ENCODE results near the gene KNDC1. TPM values are rescaled to one million over a fixed set of nuclear protein-coding genes. Genes with fewer than 3 reads are reported as not detected.

The KNDC1 gene
- total RNA-seq, 1 experiment from 2014 or later = 15.7 TPM

DNA sequence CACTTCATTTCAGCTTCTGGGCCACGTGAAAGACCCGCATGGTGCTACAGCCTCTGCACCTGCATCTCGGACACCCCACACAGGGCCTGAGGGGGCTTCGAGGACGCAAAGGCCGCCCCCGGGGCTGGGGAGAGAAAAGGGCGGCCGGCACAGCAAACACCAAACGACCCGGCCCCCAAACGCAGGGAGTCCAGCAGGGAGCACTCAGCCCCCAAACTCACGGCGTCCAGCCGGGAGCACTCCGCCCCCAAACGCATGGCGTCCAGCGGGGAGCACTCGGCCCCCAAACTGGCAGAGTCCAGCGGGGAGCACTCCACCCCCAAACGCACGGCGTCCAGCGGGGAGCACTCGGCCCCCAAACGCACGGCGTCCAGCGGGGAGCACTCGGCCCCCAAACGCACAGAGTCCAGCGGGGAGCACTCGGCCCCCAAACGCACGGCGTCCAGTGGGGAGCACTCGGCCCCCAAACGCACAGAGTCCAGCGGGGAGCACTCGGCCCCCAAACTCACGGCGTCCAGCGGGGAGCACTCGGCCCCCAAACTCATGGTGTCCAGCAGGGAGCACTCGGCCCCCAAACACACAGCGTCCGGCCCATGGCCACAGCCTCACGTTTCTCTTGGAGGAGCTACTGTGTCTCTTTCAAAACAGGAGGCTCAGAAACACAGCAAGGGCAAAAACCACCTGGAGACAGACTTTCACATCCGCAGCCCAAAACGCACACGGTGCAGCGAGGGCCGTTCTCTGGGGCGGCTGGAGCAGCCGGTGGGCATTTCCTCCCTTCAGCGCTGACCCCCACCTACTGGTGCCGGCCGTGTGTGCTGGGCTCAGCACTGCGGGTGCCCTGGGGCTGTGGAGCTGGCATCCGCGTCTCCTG, 43.0 kb downstream of the KNDC1 start:
- Histone ChIP-seq H4K5ac (ENCODE audit: insufficient read length, low read depth, low read length) (no peak overlapping the region), H3K4me2 (ENCODE audit: insufficient read depth, insufficient read length, low read length) (no peak overlapping the region), H3K79me2 (ENCODE audit: insufficient read depth, low read length) (no peaks in the 10 kb centered on the region), H3K4ac (ENCODE audit: low read depth, low read length) (no peak overlapping the region), H3K23me2 (ENCODE audit: insufficient read length, low read depth, low read length, poor library complexity, severe bottlenecking) (no peaks in the 10 kb centered on the region), H3K9ac (ENCODE audit: extremely low read depth, insufficient read length, low read length) (no peak overlapping the region), H2AK5ac (ENCODE audit: insufficient read length, low read length) (no peak overlapping the region), H3K14ac (ENCODE audit: insufficient read depth, low read length) (no peak overlapping the region), H2BK5ac (ENCODE audit: insufficient read length, low read length) (no peak overlapping the region), H3T11ph (ENCODE audit: low read length) (no peak overlapping the region), H3K4me1 (ENCODE audit: insufficient read depth, low read length) (no peaks in the 10 kb centered on the region), H2BK12ac (ENCODE audit: insufficient read length, low read depth, low read length) (no peak overlapping the region), H3K79me1 (ENCODE audit: insufficient read depth, low read depth, low read length, poor library complexity, severe bottlenecking) (no peaks in the 10 kb centered on the region), H3K23ac (ENCODE audit: insufficient read length, low read depth, low read length) (no peak overlapping the region), H3K18ac (ENCODE audit: insufficient read length, low read depth, low read length) (no peak overlapping the region), H4K91ac (ENCODE audit: insufficient read length, low read depth, low read length) (no peak overlapping the region), H3K9me3 (ENCODE audit: control insufficient read depth, low read depth, low read length) (no peaks in the 10 kb centered on the region), H4K20me1 (ENCODE audit: control insufficient read depth, insufficient read depth, insufficient read length) (no peaks in the 10 kb centered on the region), H2BK20ac (ENCODE audit: low read depth, low read length, poor library complexity, severe bottlenecking) (no peak overlapping the region), H3K27ac (ENCODE audit: insufficient read length, low read depth, low read length) (no peak overlapping the region), H3K27me3 (ENCODE audit: insufficient read depth, low read length) (no peaks in the 10 kb centered on the region), H2AFZ (ENCODE audit: low read length) (no peak overlapping the region), H4K8ac (replicated peaks; ENCODE audit: insufficient read length, low read depth, low read length) (no peak overlapping the region), H2BK15ac (ENCODE audit: low read depth, low read length) (no peak overlapping the region), H3K56ac (ENCODE audit: insufficient read length, low read depth, low read length) (no peak overlapping the region), H2BK120ac (ENCODE audit: low read depth, low read length, poor library complexity, severe bottlenecking) (no peak overlapping the region)
- Mint-ChIP-seq H3K36me3 (ENCODE audit: insufficient read depth in 1 of 3, low read depth in 3 of 3) (peaks cover 1 to 5% (median 2%) of the 10 kb centered on the region in 3 experiments; a peak in 3 of 7 replicates), H3K27me3 (ENCODE audit: low read depth) (no peaks in the 10 kb centered on the region; the same call in 1 of the 2 replicates), H3K27ac (no peak overlapping the region; a peak in 1 of 7 replicates), H3K4me1 (no peaks in the 10 kb centered on the region), H3K9me3 (no peaks in the 10 kb centered on the region), H3K4me3 (no peak overlapping the region)
- no CpG with 5 or more reads among the region's 62 CpGs for WGBS (ENCODE audit: extremely low coverage, insufficient read length, low lambda C conversion rate)
- TF ChIP-seq, protein P1, sequence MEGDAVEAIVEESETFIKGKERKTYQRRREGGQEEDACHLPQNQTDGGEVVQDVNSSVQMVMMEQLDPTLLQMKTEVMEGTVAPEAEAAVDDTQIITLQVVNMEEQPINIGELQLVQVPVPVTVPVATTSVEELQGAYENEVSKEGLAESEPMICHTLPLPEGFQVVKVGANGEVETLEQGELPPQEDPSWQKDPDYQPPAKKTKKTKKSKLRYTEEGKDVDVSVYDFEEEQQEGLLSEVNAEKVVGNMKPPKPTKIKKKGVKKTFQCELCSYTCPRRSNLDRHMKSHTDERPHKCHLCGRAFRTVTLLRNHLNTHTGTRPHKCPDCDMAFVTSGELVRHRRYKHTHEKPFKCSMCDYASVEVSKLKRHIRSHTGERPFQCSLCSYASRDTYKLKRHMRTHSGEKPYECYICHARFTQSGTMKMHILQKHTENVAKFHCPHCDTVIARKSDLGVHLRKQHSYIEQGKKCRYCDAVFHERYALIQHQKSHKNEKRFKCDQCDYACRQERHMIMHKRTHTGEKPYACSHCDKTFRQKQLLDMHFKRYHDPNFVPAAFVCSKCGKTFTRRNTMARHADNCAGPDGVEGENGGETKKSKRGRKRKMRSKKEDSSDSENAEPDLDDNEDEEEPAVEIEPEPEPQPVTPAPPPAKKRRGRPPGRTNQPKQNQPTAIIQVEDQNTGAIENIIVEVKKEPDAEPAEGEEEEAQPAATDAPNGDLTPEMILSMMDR (conservative IDR thresholded peaks at IDR 0.05) = no peak
- no peak for DNase-seq

Measured in H9 (cell line).